HG03045 (cell line): ENCODE measurements around the gene A3GALT2.

Source experiments
- ATAC-seq: cut with Tn5 transposase; IDR thresholded peaks from one replicate; pipeline ENCODE4 v1.9.1; 2021; ENCODE audit warnings: mild to moderate bottlenecking, moderate library complexity; ENCODE audit not compliant: unreplicated experiment

A3GALT2 gene

DNA sequence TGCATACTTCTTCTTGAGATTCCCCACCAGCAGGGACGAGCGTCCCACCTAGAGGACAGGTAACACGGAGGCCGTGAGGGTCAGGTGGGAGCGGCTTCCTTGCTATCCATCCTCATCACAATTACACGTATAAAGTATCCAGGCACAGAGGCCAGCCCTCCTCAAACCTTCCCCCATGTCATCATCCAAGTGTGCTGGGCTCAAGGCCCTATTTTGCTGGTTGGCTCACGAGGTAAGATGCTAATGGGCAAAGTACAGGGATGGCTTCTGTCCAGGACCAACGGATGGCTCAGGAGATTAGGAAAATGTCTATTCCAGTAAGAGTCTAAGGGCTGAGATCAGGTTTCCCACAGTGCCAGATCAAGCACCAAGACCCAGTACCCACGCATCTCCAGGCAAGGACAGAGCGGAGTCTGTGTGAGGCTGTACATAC lies 11.5 kb upstream of the A3GALT2 start:
- no peak for ATAC-seq

DNA sequence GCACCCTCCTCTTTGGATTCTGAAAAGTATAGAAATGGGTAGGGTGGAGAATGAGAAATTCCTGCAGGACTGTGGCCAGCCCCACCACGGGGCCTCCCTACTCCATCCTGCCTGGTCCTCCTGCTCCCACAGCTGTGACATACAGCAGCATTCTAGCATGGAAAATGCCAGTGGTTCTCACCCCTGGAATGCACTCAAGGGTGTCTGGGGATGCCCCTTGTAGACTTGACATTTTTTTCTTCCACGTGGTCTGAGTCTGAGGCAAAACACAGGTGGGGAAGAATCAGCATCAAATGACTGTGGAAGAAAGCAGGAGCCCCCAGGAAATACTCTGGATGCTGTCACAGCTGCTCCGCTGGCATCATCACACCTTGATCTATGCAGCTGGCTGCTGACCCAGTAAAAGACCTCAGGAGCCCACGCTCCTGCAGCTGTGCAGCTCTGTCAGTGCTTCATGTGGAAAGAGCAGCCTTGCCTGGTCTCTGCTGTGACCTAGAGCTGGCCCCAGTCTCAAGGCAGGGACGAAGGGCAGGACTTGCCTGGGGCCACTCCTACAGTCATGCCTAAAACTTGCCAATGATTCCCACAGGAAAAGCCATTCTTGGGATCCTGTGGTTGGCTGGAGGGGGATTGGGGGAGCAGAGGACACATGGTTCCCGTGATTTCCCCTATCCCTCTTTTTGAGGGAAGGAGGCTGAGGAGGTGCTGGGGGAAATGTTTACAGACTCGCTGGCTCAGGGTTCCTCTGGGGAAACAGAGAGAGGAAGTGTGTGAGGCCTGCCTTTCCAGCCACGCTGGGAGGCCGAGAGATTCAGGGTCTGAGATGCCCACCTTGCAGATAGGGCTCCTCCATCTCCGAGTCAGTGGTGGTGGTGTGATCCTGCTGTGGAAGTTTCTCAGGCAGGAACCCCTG lies 10.8 kb upstream of the A3GALT2 start:
- no peak for ATAC-seq

DNA sequence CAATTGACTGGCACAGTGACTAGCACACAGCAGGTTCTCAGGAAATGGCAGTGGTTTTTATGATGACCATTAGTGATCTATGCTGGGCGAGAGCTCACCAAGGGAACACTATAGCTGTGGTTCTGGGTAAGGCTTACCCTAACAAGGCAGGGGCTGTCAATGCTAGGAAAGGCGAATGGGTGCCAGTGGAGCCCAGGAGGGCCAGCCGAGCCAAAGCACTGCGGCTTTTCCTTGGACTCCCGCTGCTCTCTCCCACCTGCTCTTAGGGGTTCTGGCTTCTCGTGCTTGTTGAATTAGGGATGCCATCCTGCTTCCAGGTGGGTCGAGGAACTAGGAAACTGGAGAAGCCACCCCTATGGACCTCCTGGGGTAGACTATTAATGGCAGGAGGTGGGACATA lies 10.0 kb upstream of the A3GALT2 start:
- ATAC-seq = no peak

DNA sequence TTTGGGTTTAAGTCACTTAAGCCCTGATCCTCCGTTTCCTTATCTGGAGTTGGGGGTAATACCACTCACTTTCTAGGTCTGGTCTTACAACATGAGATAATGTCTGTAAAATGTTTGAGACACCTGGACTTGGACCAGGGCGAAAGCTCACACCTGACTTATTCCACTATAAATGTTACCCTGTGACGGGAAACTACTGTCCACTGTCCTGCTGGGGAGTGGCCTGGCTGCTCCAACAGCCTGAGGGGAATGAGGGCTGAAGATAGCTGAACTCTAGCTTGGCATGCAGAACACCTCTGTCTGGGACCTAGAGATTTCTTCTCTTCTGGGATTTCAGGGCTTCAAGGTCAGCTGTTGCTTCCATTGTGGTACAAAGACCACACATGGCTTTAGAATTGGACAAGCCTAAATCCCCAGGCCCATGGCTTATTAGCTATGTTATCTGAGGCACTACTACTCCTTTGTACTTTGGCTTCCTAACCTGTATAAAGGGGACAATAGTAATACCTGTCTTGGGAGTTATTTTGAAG lies 9.5 kb upstream of the A3GALT2 start:
- ATAC-seq = no peak

DNA sequence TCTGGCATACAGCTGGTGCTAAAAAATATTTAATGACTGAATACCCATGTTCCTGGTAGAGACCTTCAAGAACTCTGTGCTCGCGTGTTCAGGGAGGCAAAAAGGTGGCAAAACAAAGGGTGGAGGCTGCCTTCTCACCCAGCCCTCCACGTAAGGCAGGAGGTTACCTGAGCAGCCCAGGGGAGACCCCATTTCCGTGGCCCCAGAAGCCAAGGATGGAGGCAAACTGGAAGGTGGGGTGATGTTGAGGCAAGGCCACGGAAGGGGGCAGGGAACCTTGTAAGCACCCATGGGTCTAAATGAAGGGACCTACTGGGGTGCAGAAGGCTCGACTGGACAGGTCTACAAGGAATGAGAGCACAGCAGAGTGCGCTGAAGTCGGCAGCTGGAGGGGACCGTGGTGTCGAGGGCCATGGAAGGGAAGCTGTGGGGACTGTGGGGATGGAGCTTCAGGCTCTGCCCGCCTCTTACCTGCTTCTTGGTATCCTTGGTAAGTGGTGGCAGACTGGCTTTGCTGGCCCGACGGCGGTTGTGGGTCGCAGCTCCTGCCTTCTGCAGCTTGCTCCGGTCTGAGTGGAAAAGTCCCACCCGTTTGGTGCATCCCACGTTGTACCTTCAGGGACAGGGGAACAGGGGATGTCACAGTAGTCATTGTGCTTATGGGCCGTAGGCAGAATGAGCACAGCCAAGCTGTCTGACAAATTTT lies 8.9 kb upstream of the A3GALT2 start:
- no peak for ATAC-seq

DNA sequence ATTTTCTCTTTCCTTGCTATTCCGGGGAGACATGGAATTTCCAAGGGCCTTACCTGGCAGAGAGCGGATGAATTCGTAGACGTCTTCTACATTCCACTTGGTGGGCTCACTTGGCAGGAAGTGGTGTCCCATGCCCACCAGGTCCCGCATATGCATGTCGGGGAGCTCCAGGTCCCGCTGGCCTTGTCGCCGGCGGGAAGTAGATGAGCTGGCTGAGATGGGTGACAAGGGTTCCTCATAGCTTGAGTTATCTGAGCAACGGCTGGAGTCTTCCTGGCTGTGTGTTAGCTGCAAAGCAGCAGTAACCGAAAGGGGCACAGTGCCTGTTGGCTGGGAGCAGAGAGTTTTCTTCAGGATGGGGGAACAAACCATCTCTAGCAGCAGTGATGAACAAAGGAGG lies 7.9 kb upstream of the A3GALT2 start:
- no peak for ATAC-seq

DNA sequence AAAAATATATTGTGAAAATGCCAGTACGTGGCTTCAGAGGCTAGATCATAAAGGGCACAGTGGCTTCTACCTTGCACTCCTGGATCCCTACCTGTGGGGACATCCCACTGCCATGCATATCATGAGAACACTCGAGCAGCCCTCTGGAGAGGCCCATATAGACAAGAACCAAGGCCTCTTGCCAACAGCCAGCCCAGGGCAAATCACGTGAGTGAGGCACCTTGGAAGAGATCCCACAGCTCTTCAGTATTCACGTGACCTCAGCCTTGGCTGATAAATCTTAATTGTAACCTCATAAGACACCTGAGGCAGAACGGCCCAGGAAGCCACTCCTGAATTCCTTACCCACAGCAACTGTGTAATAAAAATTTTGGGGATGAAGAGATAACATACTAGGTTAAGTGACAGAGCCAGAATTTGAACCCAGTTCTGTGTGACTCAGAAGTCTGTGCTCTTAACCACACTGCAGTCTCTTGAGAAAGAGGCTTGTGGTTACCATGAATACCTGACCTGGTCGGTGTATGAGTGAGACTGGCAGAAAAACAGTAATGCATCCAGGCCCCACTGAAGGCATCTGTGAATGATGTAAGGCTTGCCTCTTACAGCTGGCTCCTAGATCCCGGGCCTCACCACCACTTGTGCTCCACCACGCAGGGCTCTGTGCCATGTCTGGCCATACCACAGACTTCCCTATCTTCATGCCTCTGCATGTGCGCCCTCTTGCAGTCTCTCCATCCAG lies 6.9 kb upstream of the A3GALT2 start:
- ATAC-seq = no peak

DNA sequence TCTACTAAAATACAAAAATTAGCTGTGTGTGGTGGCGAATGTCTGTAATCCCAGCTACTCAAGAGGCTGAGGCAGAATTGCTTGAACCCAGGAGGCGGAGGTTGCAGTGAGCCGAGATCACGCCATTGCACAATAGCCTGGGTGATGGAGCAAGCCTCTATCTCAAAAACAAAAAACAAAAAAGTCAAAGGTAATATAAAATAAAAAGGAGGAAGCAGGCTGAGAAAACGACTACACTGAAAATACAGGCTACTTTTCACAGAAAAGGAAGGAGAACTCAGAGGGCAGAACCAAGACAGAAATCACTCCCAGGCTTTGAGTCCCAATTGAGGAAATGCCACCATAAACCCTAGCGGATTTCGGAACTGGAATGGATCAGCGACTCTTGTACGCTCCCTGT lies 5.9 kb upstream of the A3GALT2 start:
- no peak for ATAC-seq

DNA sequence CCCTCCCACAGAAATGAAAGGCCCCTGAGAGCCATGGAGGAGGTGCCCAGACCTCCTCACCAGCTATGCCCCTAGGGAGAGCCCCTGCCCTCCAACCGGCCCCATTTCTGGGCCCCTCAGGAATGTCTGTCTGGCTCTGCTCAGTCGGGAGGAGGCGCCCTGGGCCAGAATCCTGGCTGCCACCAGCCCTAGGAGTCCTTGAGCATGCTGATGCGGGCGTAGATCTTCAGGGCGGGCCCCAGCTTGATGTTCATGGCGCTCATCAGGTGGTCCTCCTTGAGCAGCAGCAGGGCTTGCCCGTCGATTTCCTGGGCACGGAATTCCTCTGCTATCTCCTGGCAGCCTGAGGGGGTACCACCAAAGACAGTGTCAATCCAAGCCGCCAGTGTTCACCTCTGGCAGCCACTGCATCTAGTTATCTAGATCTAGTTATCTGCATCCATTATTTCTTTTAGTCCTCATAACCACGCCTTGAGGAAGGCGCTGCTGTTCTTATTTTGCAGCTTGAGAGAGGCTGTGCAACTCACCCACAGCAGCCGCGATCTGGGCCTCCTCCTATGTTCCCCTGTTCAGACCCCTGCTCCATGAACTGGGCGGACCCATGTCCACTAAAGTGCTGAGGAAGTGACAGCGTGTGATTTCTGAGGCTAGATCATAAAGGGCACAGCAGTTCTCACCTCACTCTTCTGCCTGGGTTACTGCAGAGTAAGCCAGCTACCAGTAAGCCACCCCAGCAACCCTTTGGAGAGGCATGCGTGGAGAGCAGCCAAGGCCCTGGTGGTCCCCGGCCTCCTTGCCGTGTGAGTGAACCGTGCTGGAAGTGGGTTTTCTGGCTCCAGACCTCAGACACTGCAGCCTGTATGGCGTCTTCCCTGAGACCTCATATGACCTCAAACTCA lies 4.0 kb upstream of the A3GALT2 start:
- no peak for ATAC-seq

DNA sequence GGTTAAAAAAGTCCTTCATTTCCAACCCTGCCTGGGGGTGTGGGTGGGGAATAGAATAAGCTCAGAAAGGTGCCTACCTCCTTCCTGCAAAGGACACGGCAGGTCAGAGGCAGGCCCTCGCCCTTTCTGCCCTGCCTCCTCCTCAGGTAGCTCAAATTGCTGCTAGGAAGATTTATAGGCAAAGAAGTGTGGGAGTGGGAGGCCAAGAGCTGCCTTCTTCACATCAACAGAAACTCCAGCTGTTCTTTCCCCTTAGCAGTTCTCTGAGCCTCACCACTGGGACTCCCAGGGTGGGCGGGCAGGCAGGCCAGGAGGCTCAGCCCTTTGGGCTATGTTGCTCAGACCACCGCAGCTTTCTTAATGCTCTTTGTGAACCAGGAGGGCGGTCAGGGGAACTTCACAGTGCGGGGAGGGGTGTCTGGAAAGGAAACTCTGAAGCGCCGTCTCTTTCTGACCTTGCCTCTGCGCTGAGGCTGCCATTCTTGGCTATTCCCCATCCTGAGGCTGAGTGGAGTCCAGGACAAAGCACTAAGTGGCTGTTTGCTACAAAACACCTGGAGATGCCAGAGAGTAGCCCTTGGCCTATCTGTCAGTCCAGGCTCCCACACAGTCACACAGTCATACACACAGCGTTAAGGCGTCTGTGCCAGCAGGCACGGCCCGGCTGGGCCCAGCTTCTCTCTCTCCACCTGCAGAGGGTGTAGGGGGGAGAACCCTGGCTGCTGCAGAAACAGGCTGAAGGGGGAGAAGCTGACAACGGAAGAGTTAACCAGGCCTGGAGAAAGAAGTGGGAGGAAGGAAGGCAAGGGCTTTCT lies 3.0 kb upstream of the A3GALT2 start:
- no peak for ATAC-seq

DNA sequence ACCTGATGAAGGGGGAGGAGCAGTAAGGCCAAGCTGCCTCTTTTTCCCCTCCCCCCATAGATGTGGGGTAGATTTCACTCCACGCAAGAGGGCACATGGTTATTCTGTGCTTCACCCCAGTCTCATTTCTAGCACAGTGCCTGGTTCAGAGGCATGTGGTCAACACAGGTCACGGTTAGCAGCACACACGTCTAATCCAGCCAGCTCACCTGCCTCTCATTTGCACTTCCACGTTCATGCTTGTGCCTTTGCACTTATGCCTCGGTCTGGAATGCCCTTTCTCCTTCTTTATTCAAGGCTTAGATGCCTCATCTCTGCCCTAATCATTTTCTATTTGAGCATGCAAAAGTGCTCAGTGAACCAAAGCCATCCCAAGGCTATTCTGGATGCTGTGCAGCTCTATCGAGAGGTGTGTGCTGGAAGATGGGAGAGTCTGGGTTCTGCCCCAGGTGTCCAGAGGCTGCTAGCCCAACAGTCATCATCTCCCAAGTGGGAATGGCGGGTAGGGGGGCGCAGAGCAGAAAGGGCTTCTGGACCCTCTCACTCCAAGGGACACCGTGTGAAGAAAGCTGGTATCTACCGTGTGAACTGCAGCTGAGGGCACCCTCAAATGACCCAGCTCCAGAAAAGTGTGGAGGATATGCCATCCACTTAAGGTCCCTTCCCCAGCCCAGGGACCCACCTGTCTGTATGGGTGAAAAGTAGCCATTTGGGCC lies 2.1 kb upstream of the A3GALT2 start:
- ATAC-seq = no peak

DNA sequence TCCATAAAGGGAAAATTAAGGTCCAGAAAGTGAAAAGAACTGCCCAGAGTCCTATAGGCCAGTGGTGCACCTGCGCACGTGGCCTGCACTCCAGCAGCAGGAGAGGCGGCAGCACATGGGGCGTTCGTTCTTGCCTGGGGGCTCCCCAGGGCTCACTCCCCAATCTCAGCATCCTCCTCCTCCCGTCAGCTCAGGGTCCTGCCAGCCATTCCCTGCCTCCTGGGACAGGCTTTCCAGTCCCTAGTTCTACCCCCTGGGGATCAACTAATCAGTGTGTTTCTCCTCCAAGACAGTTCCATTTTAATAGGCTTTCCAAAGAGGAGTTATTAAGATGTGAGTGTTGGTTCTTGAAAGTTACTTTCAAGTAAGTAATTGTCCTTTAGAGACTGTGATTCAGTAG lies 1.2 kb upstream of the A3GALT2 start:
- no peak for ATAC-seq

DNA sequence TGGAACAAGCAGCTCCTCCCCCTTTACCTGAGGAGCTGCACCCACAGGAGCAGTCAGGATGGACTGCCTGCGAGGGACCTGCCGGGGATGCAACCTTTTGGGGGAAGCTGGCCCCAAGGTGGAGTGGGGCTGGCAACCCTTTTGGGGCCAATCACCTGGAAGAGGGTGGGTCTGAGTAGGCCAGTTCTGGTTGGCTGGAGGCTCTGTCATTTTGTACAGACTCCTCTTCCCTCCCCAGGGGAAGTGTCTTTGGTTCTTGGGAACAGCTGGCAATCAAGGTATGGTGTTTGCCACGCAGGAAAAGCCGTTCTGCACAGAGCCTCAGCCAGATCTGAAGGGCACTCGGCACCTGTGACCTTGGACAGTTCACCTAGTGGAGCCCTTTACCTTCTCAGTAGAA lies 280 bp upstream of the A3GALT2 start:
- no peak for ATAC-seq

DNA sequence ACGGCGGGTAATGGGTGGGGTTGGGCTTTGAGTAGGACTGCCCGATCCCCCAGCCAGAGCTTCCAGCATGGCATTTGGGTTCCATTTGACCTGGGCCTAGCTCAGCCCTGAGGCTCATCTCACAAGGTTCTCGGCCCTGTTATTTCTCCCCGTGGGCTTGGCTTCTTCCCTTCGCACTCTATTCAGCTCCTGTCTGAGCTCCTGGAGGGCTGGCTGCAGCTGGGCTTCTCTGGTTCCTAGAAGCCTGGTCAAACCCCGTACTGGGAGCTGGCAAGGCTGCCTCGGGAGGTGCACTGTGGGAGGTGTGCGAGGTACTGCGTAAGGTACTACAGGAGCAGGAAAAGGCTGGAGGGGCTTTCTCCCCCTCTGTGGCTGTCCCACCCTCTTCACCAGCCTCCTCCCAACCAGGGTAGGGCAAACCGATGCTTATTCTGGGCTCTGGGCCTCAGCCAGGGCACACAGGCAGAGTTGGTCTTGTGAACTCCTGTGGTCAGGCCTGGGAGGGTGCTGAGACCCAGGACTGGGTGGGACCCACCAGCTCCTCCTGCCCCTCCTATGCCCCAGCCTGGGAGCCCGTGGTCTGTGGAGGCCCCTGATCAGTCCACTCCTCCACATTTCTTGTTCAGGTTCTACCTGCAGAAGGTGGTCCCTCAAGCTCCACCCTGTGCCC lies 814 bp downstream of the A3GALT2 start:
- ATAC-seq = no peak

DNA sequence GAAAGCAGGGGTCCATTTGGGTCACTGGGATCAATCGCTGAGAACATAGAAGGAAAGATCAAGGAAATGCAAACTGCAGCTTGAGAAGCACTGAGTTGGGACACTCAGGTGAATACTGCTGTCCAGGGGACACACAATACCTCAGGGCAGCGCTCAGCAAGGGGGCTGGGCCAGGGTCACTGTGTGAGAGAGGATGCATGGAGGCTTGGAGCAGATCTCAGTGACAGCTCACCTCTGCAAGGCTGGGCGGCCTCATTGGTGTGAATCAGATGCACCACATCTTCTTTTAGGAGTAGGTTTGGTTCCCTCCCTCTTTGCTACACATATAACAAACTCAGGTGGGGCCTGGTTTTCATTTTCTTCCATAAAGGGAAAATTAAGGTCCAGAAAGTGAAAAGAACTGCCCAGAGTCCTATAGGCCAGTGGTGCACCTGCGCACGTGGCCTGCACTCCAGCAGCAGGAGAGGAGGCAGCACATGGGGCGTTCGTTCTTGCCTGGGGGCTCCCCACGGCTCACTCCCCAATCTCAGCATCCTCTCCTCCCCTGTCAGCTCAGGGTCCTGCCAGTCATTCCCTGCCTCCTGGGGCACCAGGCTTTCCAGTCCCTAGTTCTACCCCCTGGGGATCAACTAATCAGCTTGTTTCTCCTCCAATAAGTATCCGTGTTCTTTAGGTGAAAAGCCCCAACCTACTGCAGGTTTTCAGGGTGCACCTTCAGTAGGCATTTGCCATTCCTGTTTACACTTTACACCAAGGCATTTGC lies 1.5 kb downstream of the A3GALT2 start:
- ATAC-seq = no peak

DNA sequence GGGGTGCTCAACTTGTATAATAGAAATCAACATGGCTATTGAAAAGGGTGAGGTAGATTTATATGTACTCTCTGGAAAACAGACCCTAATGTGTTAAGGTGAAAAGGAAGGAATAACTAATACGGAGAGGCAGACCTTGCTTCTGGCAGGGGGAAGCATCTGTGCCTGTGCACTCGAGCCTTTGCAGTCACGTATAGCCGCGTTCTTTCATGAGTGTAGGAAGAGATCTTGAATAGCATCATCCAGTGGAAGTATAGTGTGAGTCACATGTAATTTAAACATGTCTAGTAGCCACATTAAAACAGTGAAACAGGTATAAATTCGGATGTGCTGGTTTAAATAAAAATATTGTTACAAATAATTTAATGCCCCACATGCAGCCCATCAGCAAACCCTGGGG lies 3.0 kb downstream of the A3GALT2 start:
- no peak for ATAC-seq

DNA sequence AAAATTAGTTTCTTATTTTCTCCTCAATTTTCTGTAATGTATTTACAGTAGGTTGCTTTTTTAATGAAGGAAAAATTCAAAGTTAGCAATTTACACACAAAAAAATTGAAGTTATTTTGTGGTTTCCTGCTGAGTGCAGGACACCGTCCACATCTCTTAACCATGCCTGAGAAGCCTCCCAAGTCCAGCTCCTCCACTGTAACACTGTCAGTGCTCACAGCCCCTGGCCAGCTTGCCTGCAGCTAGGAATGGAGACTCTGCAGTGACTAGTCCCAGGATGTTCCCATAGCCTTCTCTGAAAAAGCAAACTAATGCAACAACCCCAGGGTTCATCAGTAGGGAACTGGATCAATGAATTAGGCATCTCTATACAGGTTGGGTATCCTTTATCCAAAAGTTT lies 3.5 kb downstream of the A3GALT2 start:
- no peak for ATAC-seq

DNA sequence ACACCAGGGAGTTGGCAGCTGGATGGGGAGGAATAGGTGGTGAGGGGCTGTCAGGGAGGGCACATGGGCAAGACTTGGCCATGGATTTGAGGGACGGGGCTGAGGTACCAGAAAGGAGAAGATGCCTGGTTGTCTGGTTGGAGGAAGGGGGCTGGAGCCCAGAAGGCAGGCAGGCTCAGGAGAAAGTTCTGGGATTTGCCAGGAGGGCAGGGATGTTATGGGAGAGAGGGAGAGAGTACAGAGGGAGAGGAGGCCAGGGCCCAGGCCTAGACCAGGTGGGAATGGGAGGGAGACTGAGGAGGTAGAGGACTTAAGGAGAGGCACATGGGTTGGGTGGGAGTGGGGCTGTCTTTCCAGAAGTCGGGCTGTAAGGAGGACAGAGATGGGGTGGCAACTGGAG lies 4.3 kb downstream of the A3GALT2 start:
- ATAC-seq = no peak
